SK-N-SH treated with all-trans-retinoic acid at 6 μM for 48 hours (cell line): Measurements from ENCODE around the gene PHF3.

Experiments
- ARNTL ChIP-seq: fragments of 450-650 bp; formaldehyde crosslinking; IDR thresholded peaks from 2 replicates; pipeline ENCODE4 v1.5.0; 2020; ENCODE audit warnings: low read depth, mild to moderate bottlenecking, moderate library complexity, borderline replicate concordance
- ESRRG ChIP-seq: fragments of 250-450 bp; sonication (Bioruptor Pico); IDR thresholded peaks from 2 replicates; pipeline ENCODE4 v1.6.1; 2021; ENCODE audit warnings: mild to moderate bottlenecking
- RARB ChIP-seq: fragments of 250-450 bp; sonication (Bioruptor Pico); IDR thresholded peaks from 2 replicates; pipeline ENCODE4 v1.8.0; 2021; ENCODE audit warnings: mild to moderate bottlenecking, moderate library complexity
- TCF4 ChIP-seq: fragments of 250-450 bp; sonication (Bioruptor Pico); IDR thresholded peaks from 2 replicates; pipeline ENCODE4 v1.8.0; 2021; ENCODE audit warnings: mild to moderate bottlenecking, moderate library complexity, borderline replicate concordance
- TF ChIP-seq, protein P1 (sequence below): fragments of 250-450 bp; sonication (Bioruptor Pico); IDR thresholded peaks from 2 replicates; pipeline ENCODE4 v1.5.0; 2020; ENCODE audit warnings: mild to moderate bottlenecking, moderate library complexity
- TF ChIP-seq, protein P2 (sequence below): fragments of 250-450 bp; sonication (Bioruptor Pico); IDR thresholded peaks from 2 replicates; pipeline ENCODE4 v1.5.1; 2021; ENCODE audit warnings: mild to moderate bottlenecking, moderate library complexity
- TF ChIP-seq, protein P3 (sequence below): fragments of 250-450 bp; sonication (Bioruptor Pico); IDR thresholded peaks from 2 replicates; pipeline ENCODE4 v1.8.0; 2020; ENCODE audit warnings: mild to moderate bottlenecking, moderate library complexity, borderline replicate concordance
- TF ChIP-seq, protein P4 (sequence below): fragments of 250-450 bp; sonication (Bioruptor Pico); IDR thresholded peaks from 2 replicates; pipeline ENCODE4 v1.5.1; 2020; ENCODE audit warnings: low read depth, mild to moderate bottlenecking, moderate library complexity

DNA sequence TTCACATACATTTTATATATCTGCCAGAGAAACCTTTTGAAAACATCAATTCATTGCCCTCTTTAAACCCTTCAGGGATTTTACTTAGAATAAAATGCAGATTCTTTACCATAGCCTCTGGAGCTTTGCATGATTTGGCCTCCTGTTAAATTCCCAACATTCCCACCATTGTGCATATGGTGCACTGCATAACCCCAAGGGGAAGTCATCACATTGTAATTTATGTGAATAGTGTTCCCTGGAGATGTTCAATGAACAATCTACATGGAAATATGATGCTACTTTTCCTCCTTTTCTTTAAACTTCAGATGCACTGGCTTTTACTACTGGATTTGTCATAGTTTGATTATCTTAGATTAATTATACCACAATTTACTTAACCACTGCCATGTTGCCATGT, 94.7 kb downstream of the PHF3 start:
- TF ChIP-seq ESRRG, result no peak
- no peak for TF ChIP-seq TCF4 (CRISPR knock-in tag)
- TF ChIP-seq, protein P1, sequence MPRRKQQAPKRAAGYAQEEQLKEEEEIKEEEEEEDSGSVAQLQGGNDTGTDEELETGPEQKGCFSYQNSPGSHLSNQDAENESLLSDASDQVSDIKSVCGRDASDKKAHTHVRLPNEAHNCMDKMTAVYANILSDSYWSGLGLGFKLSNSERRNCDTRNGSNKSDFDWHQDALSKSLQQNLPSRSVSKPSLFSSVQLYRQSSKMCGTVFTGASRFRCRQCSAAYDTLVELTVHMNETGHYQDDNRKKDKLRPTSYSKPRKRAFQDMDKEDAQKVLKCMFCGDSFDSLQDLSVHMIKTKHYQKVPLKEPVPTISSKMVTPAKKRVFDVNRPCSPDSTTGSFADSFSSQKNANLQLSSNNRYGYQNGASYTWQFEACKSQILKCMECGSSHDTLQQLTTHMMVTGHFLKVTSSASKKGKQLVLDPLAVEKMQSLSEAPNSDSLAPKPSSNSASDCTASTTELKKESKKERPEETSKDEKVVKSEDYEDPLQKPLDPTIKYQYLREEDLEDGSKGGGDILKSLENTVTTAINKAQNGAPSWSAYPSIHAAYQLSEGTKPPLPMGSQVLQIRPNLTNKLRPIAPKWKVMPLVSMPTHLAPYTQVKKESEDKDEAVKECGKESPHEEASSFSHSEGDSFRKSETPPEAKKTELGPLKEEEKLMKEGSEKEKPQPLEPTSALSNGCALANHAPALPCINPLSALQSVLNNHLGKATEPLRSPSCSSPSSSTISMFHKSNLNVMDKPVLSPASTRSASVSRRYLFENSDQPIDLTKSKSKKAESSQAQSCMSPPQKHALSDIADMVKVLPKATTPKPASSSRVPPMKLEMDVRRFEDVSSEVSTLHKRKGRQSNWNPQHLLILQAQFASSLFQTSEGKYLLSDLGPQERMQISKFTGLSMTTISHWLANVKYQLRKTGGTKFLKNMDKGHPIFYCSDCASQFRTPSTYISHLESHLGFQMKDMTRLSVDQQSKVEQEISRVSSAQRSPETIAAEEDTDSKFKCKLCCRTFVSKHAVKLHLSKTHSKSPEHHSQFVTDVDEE (CRISPR knock-in tag), result no peak
- TF ChIP-seq, protein P2, sequence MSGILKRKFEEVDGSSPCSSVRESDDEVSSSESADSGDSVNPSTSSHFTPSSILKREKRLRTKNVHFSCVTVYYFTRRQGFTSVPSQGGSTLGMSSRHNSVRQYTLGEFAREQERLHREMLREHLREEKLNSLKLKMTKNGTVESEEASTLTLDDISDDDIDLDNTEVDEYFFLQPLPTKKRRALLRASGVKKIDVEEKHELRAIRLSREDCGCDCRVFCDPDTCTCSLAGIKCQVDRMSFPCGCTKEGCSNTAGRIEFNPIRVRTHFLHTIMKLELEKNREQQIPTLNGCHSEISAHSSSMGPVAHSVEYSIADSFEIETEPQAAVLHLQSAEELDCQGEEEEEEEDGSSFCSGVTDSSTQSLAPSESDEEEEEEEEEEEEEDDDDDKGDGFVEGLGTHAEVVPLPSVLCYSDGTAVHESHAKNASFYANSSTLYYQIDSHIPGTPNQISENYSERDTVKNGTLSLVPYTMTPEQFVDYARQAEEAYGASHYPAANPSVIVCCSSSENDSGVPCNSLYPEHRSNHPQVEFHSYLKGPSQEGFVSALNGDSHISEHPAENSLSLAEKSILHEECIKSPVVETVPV, result no peak
- no peak for TF ChIP-seq RARB
- TF ChIP-seq, protein P3, sequence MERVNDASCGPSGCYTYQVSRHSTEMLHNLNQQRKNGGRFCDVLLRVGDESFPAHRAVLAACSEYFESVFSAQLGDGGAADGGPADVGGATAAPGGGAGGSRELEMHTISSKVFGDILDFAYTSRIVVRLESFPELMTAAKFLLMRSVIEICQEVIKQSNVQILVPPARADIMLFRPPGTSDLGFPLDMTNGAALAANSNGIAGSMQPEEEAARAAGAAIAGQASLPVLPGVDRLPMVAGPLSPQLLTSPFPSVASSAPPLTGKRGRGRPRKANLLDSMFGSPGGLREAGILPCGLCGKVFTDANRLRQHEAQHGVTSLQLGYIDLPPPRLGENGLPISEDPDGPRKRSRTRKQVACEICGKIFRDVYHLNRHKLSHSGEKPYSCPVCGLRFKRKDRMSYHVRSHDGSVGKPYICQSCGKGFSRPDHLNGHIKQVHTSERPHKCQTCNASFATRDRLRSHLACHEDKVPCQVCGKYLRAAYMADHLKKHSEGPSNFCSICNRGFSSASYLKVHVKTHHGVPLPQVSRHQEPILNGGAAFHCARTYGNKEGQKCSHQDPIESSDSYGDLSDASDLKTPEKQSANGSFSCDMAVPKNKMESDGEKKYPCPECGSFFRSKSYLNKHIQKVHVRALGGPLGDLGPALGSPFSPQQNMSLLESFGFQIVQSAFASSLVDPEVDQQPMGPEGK (CRISPR knock-in tag), result no peak
- TF ChIP-seq ARNTL (CRISPR knock-in tag), result no peak
- TF ChIP-seq, protein P4, sequence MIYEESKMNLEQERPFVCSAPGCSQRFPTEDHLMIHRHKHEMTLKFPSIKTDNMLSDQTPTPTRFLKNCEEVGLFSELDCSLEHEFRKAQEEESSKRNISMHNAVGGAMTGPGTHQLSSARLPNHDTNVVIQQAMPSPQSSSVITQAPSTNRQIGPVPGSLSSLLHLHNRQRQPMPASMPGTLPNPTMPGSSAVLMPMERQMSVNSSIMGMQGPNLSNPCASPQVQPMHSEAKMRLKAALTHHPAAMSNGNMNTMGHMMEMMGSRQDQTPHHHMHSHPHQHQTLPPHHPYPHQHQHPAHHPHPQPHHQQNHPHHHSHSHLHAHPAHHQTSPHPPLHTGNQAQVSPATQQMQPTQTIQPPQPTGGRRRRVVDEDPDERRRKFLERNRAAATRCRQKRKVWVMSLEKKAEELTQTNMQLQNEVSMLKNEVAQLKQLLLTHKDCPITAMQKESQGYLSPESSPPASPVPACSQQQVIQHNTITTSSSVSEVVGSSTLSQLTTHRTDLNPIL (CRISPR knock-in tag), result no peak
